Aorta (tissue), 5 donors: ENCODE data around the gene FYN. TPM values are rescaled to one million over a fixed set of nuclear protein-coding genes. Genes with fewer than 3 reads are reported as not detected.

ENCODE experiments used
- ATAC-seq: fragments of 200-7000 bp; cut with Tn5 transposase; one replicate; pipeline ENCODE4 v1.9.1; 2022; ENCODE audit warnings: moderate library complexity; ENCODE audit not compliant: low FRiP score
- DNase-seq, 2 donors: peaks; one replicate each; pipeline ENCODE4 v3.0.0-alpha.2; 2020
- H3K27ac ChIP-seq, 2 donors: one replicate each; pipeline ENCODE4 v1.5.1; 2013; ENCODE audit warnings: low read length in 2 of 2, mild to moderate bottlenecking in 2 of 2, moderate library complexity in 2 of 2, control low read depth in 1 of 2, inconsistent platforms in 1 of 2, low read depth in 1 of 2
- H3K27me3 ChIP-seq, 2 donors: one replicate each; pipeline ENCODE4 v1.6.1; 2013; ENCODE audit warnings: control low read depth in 1 of 2, low read length in 1 of 2, mild to moderate bottlenecking in 1 of 2, moderate library complexity in 1 of 2; ENCODE audit not compliant: insufficient read depth in 2 of 2, control insufficient read depth in 1 of 2
- H3K36me3 ChIP-seq, 2 donors: one replicate each; pipeline ENCODE4 v1.6.1; 2013; ENCODE audit warnings: control low read depth in 1 of 2, low read length in 1 of 2, mild to moderate bottlenecking in 1 of 2; ENCODE audit not compliant: insufficient read depth in 2 of 2, control insufficient read depth in 1 of 2
- H3K4me1 ChIP-seq, 2 donors: one replicate each; pipeline ENCODE4 v1.6.1; 2013; ENCODE audit warnings: low read length in 2 of 2, control low read depth in 1 of 2, mild to moderate bottlenecking in 1 of 2, moderate library complexity in 1 of 2; ENCODE audit not compliant: insufficient read depth in 2 of 2, control insufficient read depth in 1 of 2
- H3K4me3 ChIP-seq, 2 donors: one replicate each; pipeline ENCODE4 v1.5.1; 2013; ENCODE audit warnings: low read length in 2 of 2, control low read depth in 1 of 2, mild to moderate bottlenecking in 1 of 2
- H3K9me3 ChIP-seq: one replicate; pipeline ENCODE4 v1.6.1; 2013; ENCODE audit warnings: mild to moderate bottlenecking, low read length; ENCODE audit not compliant: control insufficient read depth
- WGBS, 2 donors: extraction: QIAGEN DNeasy Blood & Tissue Kit; methylation state at CpG; one replicate each; pipeline ENCODE4 v1.1.7; 2013; 5-methylcytosine and 5-hydroxymethylcytosine counted together
- intact Hi-C, 2 donors: fragments of 100-400 bp; cut with DNase I; formaldehyde crosslinking; loops; one replicate each; pipeline versions ENCODE4 v1.14.2 to v1.15.0; 2022
- long read RNA-seq, 2 donors: library from polyadenylated mRNA; unstranded; transcript quantifications; one replicate each; pipeline ENCODE4 v2.0.0, GENCODE V29; 2020 to 2021
- polyA plus RNA-seq, 2 donors: library from polyadenylated mRNA; stranded (reverse); fragments of 200-250 nt; gene quantifications; one replicate each; pipeline ENCODE4 v1.2.3, GENCODE V29; 2013
- total RNA-seq, 2 donors: library from RNA; stranded (reverse); fragmentation: NEBNext Ultra II Directional; extraction: Animal tissue kit (Norgen Biotek cat#: 25700); gene quantifications; one replicate each; pipeline ENCODE4 v1.2.1, GENCODE V29; 2021
- donor health status: healthy with polysubstance abuse.
- donor health status: Bipolar disorder and iron deficiency.
- donor health status: DM: no; HTN: no; CAD: no.
- donor health status: DM: no; HTN: no; CAD: no.
- donor health status: DM: yes; HTN: yes; CAD: no.

FYN gene
- 100 to 1,000 TPM; 100 to 162 TPM for total RNA-seq
- polyA plus RNA-seq, result 10 to 100 TPM; 31.7 to 32.5 TPM
- long read RNA-seq, donor 1, partial matches to known transcripts, result 14 of 36 reads
- long read RNA-seq, donor 1, other reads (novel, unspliced or antisense), result 22 of 36 reads
- long read RNA-seq, donor 2, transcript FYN-202 (14 exons, 3,628 nt), result major isoform, 20 of 81 reads
- long read RNA-seq, donor 2, partial matches to known transcripts, result 20 of 81 reads
- long read RNA-seq, donor 2, other reads (novel, unspliced or antisense), result 37 of 81 reads

DNA sequence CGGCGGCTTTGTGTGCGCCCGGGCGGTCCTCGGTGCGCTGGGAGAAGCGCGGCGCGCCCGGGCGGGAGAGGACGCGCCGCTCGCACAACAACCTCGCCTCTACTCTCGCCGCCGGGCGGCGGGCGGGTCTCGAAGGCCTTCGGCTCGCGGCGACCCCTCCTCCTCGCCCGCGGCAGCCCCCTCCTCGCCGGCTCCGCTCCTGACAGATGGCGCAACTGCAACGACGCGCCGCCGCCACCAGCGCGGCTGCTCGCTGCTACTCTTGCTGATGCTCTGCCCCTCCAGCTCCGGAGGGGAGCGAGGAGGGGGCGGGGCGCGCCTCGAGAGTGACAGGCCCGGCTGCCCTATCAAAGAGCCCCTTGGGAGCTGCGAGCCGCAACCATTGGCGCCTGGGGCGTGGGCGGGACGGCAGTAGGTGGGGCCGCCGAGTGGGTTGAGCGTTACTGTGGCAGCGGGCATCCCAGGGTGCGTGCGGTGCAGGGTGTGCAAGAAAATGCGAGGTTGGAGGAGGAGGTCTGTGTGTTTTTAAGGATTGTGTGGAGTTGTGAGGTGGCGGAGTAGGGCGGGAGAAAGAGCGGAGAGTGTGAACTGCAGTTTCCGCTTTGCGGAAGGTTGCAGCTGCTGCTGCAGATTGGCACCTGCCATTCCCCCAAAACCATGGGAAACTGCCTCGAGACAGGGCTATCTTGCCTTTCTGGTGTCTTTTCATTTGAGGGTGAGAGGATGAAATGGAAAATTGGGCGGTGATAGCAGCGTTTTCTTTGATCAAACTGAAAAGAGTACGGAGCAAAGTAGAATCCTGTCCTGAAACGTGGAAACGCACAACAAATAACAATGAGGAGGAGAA is at the start of gene FYN:
Gene FYN (minus strand): TSS at position 275 of the 847 bp plus-strand sequence. CDS start 153,401 bp downstream, outside the sequence.
- no peak within 1 kb of the TSS for H3K27ac ChIP-seq
- H3K4me1 ChIP-seq, result no peaks in the 10 kb centered on the region
- no peaks in the 10 kb centered on the region for H3K36me3 ChIP-seq
- H3K4me3 ChIP-seq, result peak within 1 kb of the TSS; percentile 69 to 97
- ATAC-seq (peak; percentile 100), DNase-seq (peak; percentile 99)
- H3K27me3 ChIP-seq, result no peaks in the 10 kb centered on the region
- intact Hi-C loops, result loop anchor here (5.0 kb wide), 1 partner anchor 169 kb away; no protein-coding TSS in a partner anchor
- WGBS, 2 donors, result 0 to 1% methylated on average over 59 to 75 of the region's 75 CpGs
- H3K9me3 ChIP-seq, result no peaks in the 10 kb centered on the region

- DNase-seq (no peak), ATAC-seq (no peak)
- Histone ChIP-seq H3K4me1 (no peaks in the 10 kb centered on the region), H3K27me3 (peaks cover 0 to 4% of the 10 kb centered on the region in 2 donors), H3K36me3 (no peaks in the 10 kb centered on the region), H3K4me3 (no peak overlapping the region), H3K9me3 (no peaks in the 10 kb centered on the region), H3K27ac (no peak overlapping the region)
- intact Hi-C loops, result no loop called here
These were observed 49.4 kb upstream of the FYN start for GRCh38 chr6:111922454-111923297.

- no peak for DNase-seq
- Histone ChIP-seq H3K4me3 (no peak overlapping the region), H3K9me3 (no peaks in the 10 kb centered on the region), H3K4me1 (no peaks in the 10 kb centered on the region), H3K36me3 (no peaks in the 10 kb centered on the region), H3K27me3 (peaks cover 0 to 4% of the 10 kb centered on the region in 2 donors), H3K27ac (no peak overlapping the region)
- WGBS, 2 donors, result 93 to 100% methylated on average over 1 of the region's 1 CpG
- intact Hi-C loops, result no loop called here
- no peak for ATAC-seq
These were observed 47.9 kb upstream of the FYN start for GRCh38 chr6:111921103-111921502.

GRCh38 chr6:111920578-111920977 is 47.3 kb upstream of the FYN start:
- Histone ChIP-seq H3K36me3 (no peaks in the 10 kb centered on the region), H3K27me3 (peaks cover 0 to 4% of the 10 kb centered on the region in 2 donors), H3K9me3 (no peaks in the 10 kb centered on the region), H3K27ac (no peak overlapping the region), H3K4me1 (no peaks in the 10 kb centered on the region), H3K4me3 (no peak overlapping the region)
- DNase-seq (no peak), ATAC-seq (no peak)
- WGBS, 2 donors, result 81 to 86% methylated on average over 7 of the region's 7 CpGs
- intact Hi-C loops, result no loop called here

GRCh38 chr6:111918825-111919224 is 45.6 kb upstream of the FYN start:
- Histone ChIP-seq H3K27me3 (peaks cover 0 to 4% of the 10 kb centered on the region in 2 donors), H3K36me3 (no peaks in the 10 kb centered on the region), H3K4me1 (no peaks in the 10 kb centered on the region), H3K4me3 (no peak overlapping the region), H3K9me3 (no peaks in the 10 kb centered on the region), H3K27ac (no peak overlapping the region)
- 71 to 73% methylated on average over 5 of the region's 5 CpGs for WGBS, 2 donors
- ATAC-seq, result peak; percentile 73
- intact Hi-C loops, result no loop called here
- DNase-seq, result peak in 1 of 2 donors; percentile 58

DNA sequence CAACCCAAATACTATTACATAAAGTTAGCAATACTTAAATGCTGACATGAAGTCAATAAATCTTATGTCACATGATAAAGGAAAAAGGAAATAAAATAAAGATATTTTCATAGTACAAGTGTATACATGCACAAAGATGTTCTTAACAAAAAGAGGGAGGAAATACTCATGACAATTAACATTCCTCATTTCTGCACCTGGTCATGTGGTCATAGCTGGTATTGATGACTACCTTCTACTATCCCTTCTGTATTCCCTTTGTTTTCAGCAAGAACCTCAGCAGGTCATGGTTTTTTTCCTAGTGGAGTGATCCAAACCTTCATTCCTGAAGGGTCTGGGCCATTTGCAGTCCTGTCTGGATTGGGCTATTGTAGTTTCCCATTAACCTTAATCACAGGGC is 43.5 kb upstream of the FYN start:
- Histone ChIP-seq H3K27ac (no peak overlapping the region), H3K27me3 (peaks cover 0 to 4% of the 10 kb centered on the region in 2 donors), H3K36me3 (no peaks in the 10 kb centered on the region), H3K9me3 (no peaks in the 10 kb centered on the region), H3K4me1 (no peaks in the 10 kb centered on the region), H3K4me3 (no peak overlapping the region)
- intact Hi-C loops, result no loop called here
- no peak for DNase-seq
- no peak for ATAC-seq

DNA sequence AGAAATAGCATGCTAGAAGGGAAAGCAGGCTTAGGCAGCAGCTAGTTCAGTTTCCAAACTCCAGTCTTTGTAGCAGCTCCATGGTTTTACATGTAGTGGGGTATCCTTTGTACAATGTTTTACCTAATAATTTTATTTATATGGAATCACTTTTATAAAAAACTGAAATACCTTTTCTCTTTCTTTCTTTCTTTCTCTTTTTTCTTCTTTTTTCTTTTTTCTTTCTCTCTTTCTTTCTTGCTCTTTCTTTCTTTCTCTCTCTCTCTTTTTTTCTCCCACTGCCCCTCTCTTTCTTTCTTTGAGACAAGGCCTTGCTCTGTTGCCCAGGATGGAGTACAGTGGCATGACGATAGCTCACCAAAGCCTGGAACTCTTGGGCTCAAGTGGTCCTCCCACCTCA is 41.4 kb upstream of the FYN start:
- no peak for DNase-seq
- H3K9me3 ChIP-seq, result no peaks in the 10 kb centered on the region
- no peaks in the 10 kb centered on the region for H3K4me1 ChIP-seq
- H3K27ac ChIP-seq, result no peak overlapping the region
- no peak for ATAC-seq
- no peak overlapping the region for H3K4me3 ChIP-seq
- H3K36me3 ChIP-seq, result no peaks in the 10 kb centered on the region
- intact Hi-C loops, result no loop called here
- 92 to 96% methylated on average over 1 of the region's 1 CpG for WGBS, 2 donors
- H3K27me3 ChIP-seq, result peaks cover 0 to 4% of the 10 kb centered on the region in 2 donors

GRCh38 chr6:111912904-111913303 is 39.7 kb upstream of the FYN start:
- ATAC-seq, result no peak
- WGBS, 2 donors, result 94 to 98% methylated on average over 2 of the region's 2 CpGs
- intact Hi-C loops, result no loop called here

More at GRCh38 chr6:111912904-111913303, 39.7 kb upstream of the FYN start:
- Histone ChIP-seq H3K9me3 (no peaks in the 10 kb centered on the region), H3K27me3 (no peaks in the 10 kb centered on the region), H3K4me1 (no peaks in the 10 kb centered on the region), H3K36me3 (no peaks in the 10 kb centered on the region), H3K4me3 (no peak overlapping the region), H3K27ac (no peak overlapping the region)
- no peak for DNase-seq
